Posterior vena cava (tissue), 2 donors: ENCODE results near the gene PERCC1. TPM values are rescaled to one million over a fixed set of nuclear protein-coding genes. Genes with fewer than 3 reads are reported as not detected.
"Not testable (repeated sequence)": the region's sequence is repeated elsewhere in the genome, so short reads cannot be mapped to it uniquely, and the experiment has no call there.

Experiments
- DNase-seq: peaks from one replicate; pipeline ENCODE4 v3.0.0-alpha.2; 2020; ENCODE audit warnings: low spot score
- intact Hi-C, 2 donors: fragments of 100-400 bp; cut with DNase I; formaldehyde crosslinking; loops; one replicate each; pipeline versions ENCODE4 v1.14.1 to v1.14.2; 2022 to 2023
- total RNA-seq, 2 donors: library from RNA; stranded (reverse); fragmentation: NEBNext Ultra II Directional; extraction: Animal tissue kit (Norgen Biotek cat#: 25700); gene quantifications; one replicate each; pipeline ENCODE4 v1.2.1, GENCODE V29; 2021
- donor health status: DM: yes; HTN: yes; CAD: no.
- donor health status: DM: yes; HTN: yes; CAD: no.

PERCC1 gene
- total RNA-seq, 2 donors from 2014 or later = not detected

- no peak for DNase-seq
- intact Hi-C loops = no loop called here
Observed at GRCh38 chr16:1431497-1432270, 806 bp downstream of the PERCC1 start.

- no peak for DNase-seq
- intact Hi-C loops = no loop called here
Observed at GRCh38 chr16:1432388-1433262, 1.7 kb downstream of the PERCC1 start.

GRCh38 chr16:1433263-1433560, 2.3 kb downstream of the PERCC1 start:
- intact Hi-C loops = no loop called here
- DNase-seq = no peak

- no peak for DNase-seq
Observed at GRCh38 chr16:1433756-1434155, 2.9 kb downstream of the PERCC1 start.

GRCh38 chr16:1434644-1435592, 4.0 kb downstream of the PERCC1 start:
- intact Hi-C loops = no loop called here
- no peak for DNase-seq

More at GRCh38 chr16:1433756-1434155, 2.9 kb downstream of the PERCC1 start:
- intact Hi-C loops = no loop called here

- DNase-seq = no peak
- intact Hi-C loops = no loop called here
Observed at GRCh38 chr16:1435921-1436697, 5.2 kb downstream of the PERCC1 start.

- DNase-seq = no peak
- intact Hi-C loops = no loop called here
Observed at GRCh38 chr16:1436731-1437355, 6.0 kb downstream of the PERCC1 start.

GRCh38 chr16:1437606-1438005, 6.7 kb downstream of the PERCC1 start:
- intact Hi-C loops = no loop called here
- no peak for DNase-seq

- DNase-seq = no peak
- intact Hi-C loops = no loop called here
Observed at GRCh38 chr16:1438229-1439057, 7.6 kb downstream of the PERCC1 start.

GRCh38 chr16:1439058-1439698, 8.3 kb downstream of the PERCC1 start:
- intact Hi-C loops = no loop called here
- no peak for DNase-seq

- intact Hi-C loops, DNase-seq: not testable (repeated sequence)
Observed at GRCh38 chr16:1439699-1440074, 8.8 kb downstream of the PERCC1 start.

GRCh38 chr16:1441391-1441829, 10.5 kb downstream of the PERCC1 start:
- DNase-seq = no peak
- intact Hi-C loops = no loop called here

GRCh38 chr16:1442697-1443096, 11.8 kb downstream of the PERCC1 start:
- intact Hi-C loops = no loop called here
- DNase-seq = no peak

- intact Hi-C loops = no loop called here
- no peak for DNase-seq
Observed at GRCh38 chr16:1443403-1443973, 12.6 kb downstream of the PERCC1 start.

GRCh38 chr16:1443980-1444729, 13.3 kb downstream of the PERCC1 start, which contains the start of gene CCDC154:
Gene CCDC154, minus strand, starts transcription at chr16:1444556. Its CDS starts 234 bp downstream, at chr16:1444322.
- DNase-seq = no peak
- intact Hi-C loops = no loop called here
